ENCODE measurements around the gene SLC22A3. TPM values are rescaled to one million over a fixed set of nuclear protein-coding genes. Genes with fewer than 3 reads are reported as not detected.

SLC22A3 gene
- polyA plus RNA-seq, 1 of the 3 experiments (the other 2 are of a cell fraction): not detected

DNA sequence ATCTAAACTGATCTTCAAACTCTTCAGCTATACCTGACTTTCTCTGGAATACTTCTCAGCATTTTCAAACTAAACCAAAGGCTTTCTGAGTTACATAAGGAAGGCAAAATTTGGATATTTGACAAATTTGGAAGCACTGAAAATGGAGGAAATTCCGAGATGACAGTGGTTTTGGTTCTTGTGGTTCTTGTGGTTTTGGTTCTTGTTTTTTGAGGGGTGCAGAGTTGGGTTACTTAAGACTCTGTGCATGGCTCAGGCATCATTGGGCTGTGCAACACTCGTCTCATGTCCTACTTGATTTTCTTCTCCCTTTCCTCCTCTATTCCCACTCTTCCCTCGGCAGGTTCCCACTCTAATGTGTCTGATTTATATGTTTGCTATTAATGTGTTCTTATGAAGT lies 78.0 kb downstream of the SLC22A3 start:
- H3K9ac ChIP-seq: no peak overlapping the region
- H3K4me2 ChIP-seq: no peak overlapping the region
- peaks cover 4% of the 10 kb centered on the region; the same call in 1 of the 2 replicates for H3K27me3 ChIP-seq (ENCODE audit: insufficient read depth)
- ChIA-PET POLR2A (no interaction called here), CTCF (no interaction called here)
- H3K9me2 ChIP-seq: no peaks in the 10 kb centered on the region
- no peak overlapping the region for H3K27ac ChIP-seq (ENCODE audit: low read depth in 2 of 2, low read length in 1 of 2)
- 15% methylated on average over 3 of the region's 3 CpGs for WGBS (ENCODE audit: low lambda C conversion rate)
- no peaks in the 10 kb centered on the region for H3K79me2 ChIP-seq (ENCODE audit: insufficient read depth)
- H3K36me3 ChIP-seq (replicated peaks in 1 of 2; ENCODE audit: control insufficient read depth in 1 of 2, insufficient read depth in 2 of 2, low read length in 1 of 2): no peaks in the 10 kb centered on the region
- no peaks in the 10 kb centered on the region for H3F3A ChIP-seq (replicated peaks; ENCODE audit: insufficient read depth)
- DNase-seq: no peak
- no peaks in the 10 kb centered on the region for H3K9me3 ChIP-seq
- H3K4me3 ChIP-seq (ENCODE audit: low read depth in 2 of 2, low read length in 1 of 2): no peak overlapping the region
- TF ChIP-seq, protein P1, sequence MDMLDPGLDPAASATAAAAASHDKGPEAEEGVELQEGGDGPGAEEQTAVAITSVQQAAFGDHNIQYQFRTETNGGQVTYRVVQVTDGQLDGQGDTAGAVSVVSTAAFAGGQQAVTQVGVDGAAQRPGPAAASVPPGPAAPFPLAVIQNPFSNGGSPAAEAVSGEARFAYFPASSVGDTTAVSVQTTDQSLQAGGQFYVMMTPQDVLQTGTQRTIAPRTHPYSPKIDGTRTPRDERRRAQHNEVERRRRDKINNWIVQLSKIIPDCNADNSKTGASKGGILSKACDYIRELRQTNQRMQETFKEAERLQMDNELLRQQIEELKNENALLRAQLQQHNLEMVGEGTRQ (IDR thresholded peaks at IDR 0.05; ENCODE audit: borderline replicate concordance, low read depth, low read length): no peak
- H2AFZ ChIP-seq (ENCODE audit: low read depth): no peak overlapping the region
- no peaks in the 10 kb centered on the region for H4K20me1 ChIP-seq (ENCODE audit: insufficient read depth)
- H3K4me1 ChIP-seq (ENCODE audit: control insufficient read depth in 1 of 2, insufficient read depth in 2 of 2, low read depth in 1 of 2, low read length in 1 of 2): no peaks in the 10 kb centered on the region

GRCh38 chr6:160427312-160428068 lies 79.3 kb downstream of the SLC22A3 start:
- POLR2A ChIA-PET: no interaction called here
- CTCF ChIA-PET: interaction anchor here (1.1 kb wide), 1 partner anchor 29 kb away, joined by 3 read pairs; no protein-coding TSS in a partner anchor
- no peak for DNase-seq
- H3K4me2 ChIP-seq: no peak overlapping the region
- WGBS (ENCODE audit: low lambda C conversion rate): 3% methylated on average over 5 of the region's 5 CpGs
- H3K4me1 ChIP-seq (ENCODE audit: control insufficient read depth in 1 of 2, insufficient read depth in 2 of 2, low read depth in 1 of 2, low read length in 1 of 2): no peaks in the 10 kb centered on the region
- no peaks in the 10 kb centered on the region for H3F3A ChIP-seq (replicated peaks; ENCODE audit: insufficient read depth)
- no peaks in the 10 kb centered on the region for H3K9me2 ChIP-seq
- H3K79me2 ChIP-seq (ENCODE audit: insufficient read depth): no peaks in the 10 kb centered on the region
- no peaks in the 10 kb centered on the region for H3K9me3 ChIP-seq
- H3K4me3 ChIP-seq (ENCODE audit: low read depth in 2 of 2, low read length in 1 of 2): no peak overlapping the region
- no peak overlapping the region for H2AFZ ChIP-seq (ENCODE audit: low read depth)
- no peaks in the 10 kb centered on the region for H3K36me3 ChIP-seq (replicated peaks in 1 of 2; ENCODE audit: control insufficient read depth in 1 of 2, insufficient read depth in 2 of 2, low read length in 1 of 2)
- no peak for TF ChIP-seq PBX3 (IDR thresholded peaks at IDR 0.05)
- TF ChIP-seq SMC3 (IDR thresholded peaks at IDR 0.05; ENCODE audit: low read depth, low read length): no peak
- no peaks in the 10 kb centered on the region for H4K20me1 ChIP-seq (ENCODE audit: insufficient read depth)
- H3K27ac ChIP-seq (ENCODE audit: low read depth in 2 of 2, low read length in 1 of 2): no peak overlapping the region
- H3K27me3 ChIP-seq (ENCODE audit: insufficient read depth): no peaks in the 10 kb centered on the region; the same call in 1 of the 2 replicates
- H3K9ac ChIP-seq: no peak overlapping the region

GRCh38 chr6:160428069-160428430 lies 79.9 kb downstream of the SLC22A3 start:
- H3K4me3 ChIP-seq (ENCODE audit: low read depth in 2 of 2, low read length in 1 of 2): no peak overlapping the region
- H3K4me2 ChIP-seq: no peak overlapping the region
- ChIA-PET POLR2A (no interaction called here), CTCF (interaction anchor here (1.1 kb wide), 1 partner anchor 28 kb away, joined by 3 read pairs; no protein-coding TSS in a partner anchor)
- H3K9me2 ChIP-seq: no peaks in the 10 kb centered on the region
- no peaks in the 10 kb centered on the region for H3F3A ChIP-seq (replicated peaks; ENCODE audit: insufficient read depth)
- WGBS (ENCODE audit: low lambda C conversion rate): 3% methylated on average over 4 of the region's 4 CpGs
- H3K9ac ChIP-seq: no peak overlapping the region
- no peak overlapping the region for H3K27ac ChIP-seq (ENCODE audit: low read depth in 2 of 2, low read length in 1 of 2)
- H2AFZ ChIP-seq (ENCODE audit: low read depth): no peak overlapping the region
- no peaks in the 10 kb centered on the region for H3K4me1 ChIP-seq (ENCODE audit: control insufficient read depth in 1 of 2, insufficient read depth in 2 of 2, low read depth in 1 of 2, low read length in 1 of 2)
- H3K27me3 ChIP-seq (ENCODE audit: insufficient read depth): no peaks in the 10 kb centered on the region; the same call in 1 of the 2 replicates
- no peaks in the 10 kb centered on the region for H4K20me1 ChIP-seq (ENCODE audit: insufficient read depth)
- no peaks in the 10 kb centered on the region for H3K9me3 ChIP-seq
- DNase-seq: no peak
- no peaks in the 10 kb centered on the region for H3K79me2 ChIP-seq (ENCODE audit: insufficient read depth)
- H3K36me3 ChIP-seq (replicated peaks in 1 of 2; ENCODE audit: control insufficient read depth in 1 of 2, insufficient read depth in 2 of 2, low read length in 1 of 2): no peaks in the 10 kb centered on the region
- TF ChIP-seq POLR2AphosphoS5 (IDR thresholded peaks at IDR 0.05; ENCODE audit: low read depth, low read length) (no peak), JUND (IDR thresholded peaks at IDR 0.05) (no peak), USF1 (IDR thresholded peaks at IDR 0.05; ENCODE audit: borderline replicate concordance, low read depth) (no peak), NFIC (IDR thresholded peaks at IDR 0.05; ENCODE audit: borderline replicate concordance) (no peak), YY1 (IDR thresholded peaks at IDR 0.05; ENCODE audit: low read depth) (no peak), TAF1 (IDR thresholded peaks at IDR 0.05; ENCODE audit: borderline replicate concordance, low read depth, low read length) (no peak), SIN3A (IDR thresholded peaks at IDR 0.05; ENCODE audit: borderline replicate concordance, low read depth, low read length) (no peak), TCF12 (IDR thresholded peaks at IDR 0.05) (no peak), CHD2 (IDR thresholded peaks at IDR 0.05; ENCODE audit: low read length, partially characterized antibody) (no peak), FOSL2 (IDR thresholded peaks at IDR 0.05; ENCODE audit: borderline replicate concordance, low read depth) (no peak), MEF2A (IDR thresholded peaks at IDR 0.05; ENCODE audit: borderline replicate concordance, low read depth) (no peak), ELF1 (IDR thresholded peaks at IDR 0.05) (no peak), CTCF (IDR thresholded peaks at IDR 0.05) (no peak)
- TF ChIP-seq, protein P1 (IDR thresholded peaks at IDR 0.05; ENCODE audit: borderline replicate concordance, low read depth, low read length): no peak
